ENCODE data around the gene MMP3.
"Not testable (repeated sequence)": the region's sequence is repeated elsewhere in the genome, so short reads cannot be mapped to it uniquely, and the experiment has no call there.

The MMP3 gene

GRCh38 chr11:102843489-102843888 lies at the start of gene MMP3:
Gene MMP3 (minus strand): TSS chr11:102843609. CDS start chr11:102843546, 63 bp downstream.
- peak; percentile 13 for DNase-seq (ENCODE audit: low read depth)

DNA sequence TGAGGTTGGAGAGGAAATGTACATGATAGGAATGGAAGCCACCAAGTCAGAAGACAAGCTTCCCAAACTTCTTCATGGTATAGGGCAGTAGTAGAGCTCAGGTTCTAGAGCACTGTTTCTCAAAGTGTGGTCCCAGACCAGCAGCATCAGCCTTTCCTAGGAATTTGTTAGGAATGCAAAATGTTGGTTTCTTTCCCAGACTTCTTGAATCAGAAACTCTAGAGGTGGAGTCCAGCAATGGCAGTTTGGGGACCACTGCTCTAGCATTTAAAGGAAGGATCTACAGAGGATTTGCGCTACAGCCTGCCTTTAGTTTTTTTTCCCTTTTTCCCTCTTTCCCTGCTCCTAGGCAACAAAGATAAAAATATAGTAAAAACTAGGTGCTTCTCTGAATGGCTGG lies 48.3 kb upstream of the MMP3 start:
- no peak for DNase-seq (ENCODE audit: low read depth)

- DNase-seq (ENCODE audit: low read depth) = peak; percentile 74
These were observed 43.6 kb upstream of the MMP3 start for GRCh38 chr11:102886999-102887398.

- no peak for DNase-seq (ENCODE audit: low read depth)
These were observed 39.7 kb upstream of the MMP3 start for GRCh38 chr11:102883141-102883540.

DNA sequence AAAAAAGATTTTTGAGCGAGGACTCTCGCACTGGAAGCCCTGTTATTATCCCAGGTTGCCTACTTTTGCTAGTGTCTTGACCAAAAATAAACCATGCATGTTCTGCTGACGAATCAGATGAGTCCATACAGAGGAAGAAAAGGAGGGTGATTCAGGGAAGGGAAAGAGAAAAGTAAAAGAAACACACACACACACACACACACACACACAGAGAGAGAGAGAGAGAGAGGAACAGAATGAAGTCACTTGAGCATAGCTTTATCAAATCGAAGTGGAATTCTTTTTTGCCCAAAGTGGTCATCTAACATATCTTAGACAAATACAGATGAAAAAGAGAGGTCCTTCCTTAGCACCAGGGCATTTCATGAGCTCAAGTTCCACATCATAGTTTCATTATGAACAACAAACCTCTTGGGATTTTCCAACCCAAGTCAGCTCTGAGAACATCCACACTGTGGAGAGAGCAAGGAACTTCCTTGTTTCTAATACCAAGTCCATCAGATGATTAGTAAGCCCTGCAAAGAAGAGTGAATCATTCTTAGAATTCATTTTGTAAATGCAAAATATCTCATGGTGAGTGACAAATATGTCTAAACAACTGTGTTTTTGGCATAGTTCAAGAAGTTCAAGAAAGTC lies 39.1 kb upstream of the MMP3 start:
- DNase-seq (ENCODE audit: low read depth) = peak; percentile 92

GRCh38 chr11:102879801-102880200 lies 36.4 kb upstream of the MMP3 start:
- DNase-seq (ENCODE audit: low read depth) = no peak

DNA sequence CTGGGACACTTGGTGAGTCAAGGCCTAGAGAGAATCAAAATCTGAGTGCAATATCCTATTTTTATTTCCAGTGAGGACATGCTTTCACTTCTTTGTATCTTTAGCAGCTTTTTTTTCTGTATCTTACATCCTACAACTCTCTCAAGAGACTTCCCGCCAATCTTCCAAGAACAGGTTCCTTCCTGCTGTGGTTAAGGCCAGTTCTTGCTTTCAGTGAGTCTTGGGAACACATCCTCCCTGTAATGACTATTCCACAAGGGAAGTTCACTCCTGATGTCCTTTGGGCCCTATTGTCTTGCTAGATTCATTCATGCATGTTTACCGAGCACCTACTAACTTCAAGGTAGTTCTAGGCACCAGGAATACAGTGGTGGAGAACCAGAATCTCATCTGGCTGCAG lies 35.2 kb upstream of the MMP3 start:
- no peak for DNase-seq (ENCODE audit: low read depth)

- no peak for DNase-seq (ENCODE audit: low read depth)
These were observed 31.4 kb upstream of the MMP3 start, which contains the start of gene MMP12 for GRCh38 chr11:102874852-102875251. Gene MMP12 (minus strand): TSS chr11:102874982. CDS start chr11:102874937, 45 bp downstream.

- DNase-seq (ENCODE audit: low read depth) = not testable (repeated sequence)
These were observed 26.1 kb upstream of the MMP3 start for GRCh38 chr11:102869354-102869964.

GRCh38 chr11:102868339-102868738 lies 24.9 kb upstream of the MMP3 start:
- DNase-seq (ENCODE audit: low read depth) = no peak

DNA sequence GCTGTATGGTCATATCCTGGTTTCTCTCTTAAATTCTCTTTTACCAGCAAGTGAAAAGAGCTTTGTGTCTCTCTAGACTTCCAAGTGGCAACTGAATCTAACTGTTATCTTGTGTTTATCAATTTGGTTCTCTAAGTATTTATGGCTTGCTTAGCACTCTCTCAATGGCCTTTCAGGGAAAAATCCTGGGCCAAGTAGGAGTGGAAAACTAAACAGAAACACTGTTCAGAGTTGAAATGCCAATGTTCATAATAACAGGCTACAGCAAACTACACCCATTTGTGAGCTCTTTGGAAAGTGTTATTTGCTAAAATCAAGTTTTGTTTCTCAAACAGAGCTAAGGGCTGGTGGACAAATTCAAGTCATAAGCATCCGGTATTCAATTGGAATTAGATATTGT lies 21.3 kb upstream of the MMP3 start:
- DNase-seq (ENCODE audit: low read depth) = no peak

- DNase-seq (ENCODE audit: low read depth) = no peak
These were observed 10.5 kb upstream of the MMP3 start for GRCh38 chr11:102853956-102854355.

- no peak for DNase-seq (ENCODE audit: low read depth)
These were observed 9.6 kb upstream of the MMP3 start for GRCh38 chr11:102853055-102853454.

DNA sequence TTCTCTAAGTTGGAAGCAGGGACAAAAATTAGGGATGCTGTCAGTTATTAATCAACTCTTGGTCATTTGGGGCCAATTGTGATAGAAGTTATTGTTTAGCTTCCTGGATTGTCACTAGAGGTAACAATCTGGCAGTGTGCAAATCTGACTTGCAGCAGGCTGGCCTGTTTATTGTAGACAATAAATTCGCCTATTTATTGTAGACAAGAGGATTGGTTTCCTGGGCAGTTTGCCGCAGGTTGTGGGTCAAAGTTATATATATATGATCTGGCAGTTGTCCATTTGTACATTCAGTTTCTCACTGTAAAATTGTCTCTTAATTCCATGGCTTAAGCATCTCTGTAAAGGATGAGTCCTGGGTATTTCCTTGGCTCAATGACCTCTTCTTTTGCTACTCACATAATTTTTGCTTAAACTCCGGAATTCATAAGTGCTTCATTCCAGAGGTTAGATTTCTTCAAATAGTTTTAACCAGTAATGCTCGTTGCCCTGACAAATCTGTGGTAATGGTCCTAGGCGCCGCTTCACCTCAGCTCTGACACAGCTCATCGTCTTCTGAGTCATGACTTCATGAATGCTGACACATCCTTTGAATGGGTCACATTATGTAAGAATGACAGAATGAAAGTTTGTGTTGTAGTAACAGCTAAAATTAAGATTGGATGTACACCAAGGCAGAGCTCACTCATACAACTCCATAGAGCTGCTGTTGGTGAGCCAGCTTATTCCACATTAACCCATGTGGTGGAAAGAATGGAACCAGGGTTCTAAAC lies 7.8 kb upstream of the MMP3 start:
- DNase-seq (ENCODE audit: low read depth) = peak; percentile 93

GRCh38 chr11:102849311-102849710 lies 5.9 kb upstream of the MMP3 start:
- DNase-seq (ENCODE audit: low read depth) = peak; percentile 67

GRCh38 chr11:102846292-102846691 lies 2.9 kb upstream of the MMP3 start:
- no peak for DNase-seq (ENCODE audit: low read depth)

GRCh38 chr11:102842930-102843329 lies 479 bp downstream of the MMP3 start:
- no peak for DNase-seq (ENCODE audit: low read depth)

DNA sequence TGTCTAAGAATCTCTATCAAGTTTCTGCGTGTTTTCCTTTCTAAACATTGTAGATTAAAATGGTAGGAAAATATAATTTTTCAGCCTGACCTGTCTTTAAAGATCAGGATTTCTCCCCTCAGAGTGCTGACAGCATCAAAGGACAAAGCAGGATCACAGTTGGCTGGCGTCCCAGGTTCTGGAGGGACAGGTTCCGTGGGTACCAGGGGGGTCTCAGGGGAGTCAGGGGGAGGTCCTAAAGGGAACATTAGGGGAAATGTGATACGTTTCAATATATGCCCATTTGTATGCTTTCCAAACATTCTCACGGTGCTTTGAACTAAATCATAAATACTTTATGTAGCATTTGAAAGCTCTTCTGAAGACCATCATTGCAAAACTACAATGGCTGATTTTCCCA lies 3.4 kb downstream of the MMP3 start:
- no peak for DNase-seq (ENCODE audit: low read depth)

DNA sequence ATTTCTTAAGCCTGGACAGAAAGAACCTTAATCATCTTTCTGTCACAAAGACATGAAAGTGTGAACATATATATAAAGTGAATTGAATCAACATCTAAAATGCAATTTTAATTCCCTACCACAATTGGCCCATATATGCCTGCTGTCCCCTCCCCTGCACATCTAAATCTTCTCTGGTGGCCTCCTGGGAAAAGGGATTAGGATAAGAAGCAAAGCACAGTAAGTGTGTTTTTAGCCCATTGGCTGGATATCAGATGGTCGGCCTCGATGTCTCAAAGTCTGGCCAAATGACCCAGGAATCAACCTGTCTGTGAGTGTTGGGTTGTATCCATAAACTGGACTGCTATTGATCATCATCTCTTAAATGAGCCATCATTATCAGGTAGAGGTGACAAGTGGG lies 5.8 kb downstream of the MMP3 start:
- no peak for DNase-seq (ENCODE audit: low read depth)

DNA sequence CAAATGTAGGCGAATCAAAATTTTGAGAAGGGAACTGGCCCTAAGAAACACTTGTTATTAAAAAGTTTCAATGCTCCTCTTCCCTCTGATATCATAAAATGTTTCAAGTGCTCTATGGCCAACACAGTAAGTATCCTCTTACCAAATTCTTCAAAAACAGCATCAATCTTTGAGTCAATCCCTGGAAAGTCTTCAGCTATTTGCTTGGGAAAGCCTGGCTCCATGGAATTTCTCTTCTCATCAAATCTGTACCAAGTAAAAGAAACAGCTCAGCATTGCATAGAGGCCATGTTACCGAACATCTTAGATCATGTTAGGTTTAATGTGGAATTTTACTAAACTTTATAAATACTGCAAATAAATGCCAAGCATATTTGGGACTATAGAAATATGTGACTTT lies 6.3 kb downstream of the MMP3 start:
- DNase-seq (ENCODE audit: low read depth) = no peak

- DNase-seq (ENCODE audit: low read depth) = peak; percentile 25
These were observed 7.0 kb downstream of the MMP3 start for GRCh38 chr11:102836290-102836875.

- DNase-seq (ENCODE audit: low read depth) = no peak
These were observed 9.7 kb downstream of the MMP3 start for GRCh38 chr11:102833731-102834130.

DNA sequence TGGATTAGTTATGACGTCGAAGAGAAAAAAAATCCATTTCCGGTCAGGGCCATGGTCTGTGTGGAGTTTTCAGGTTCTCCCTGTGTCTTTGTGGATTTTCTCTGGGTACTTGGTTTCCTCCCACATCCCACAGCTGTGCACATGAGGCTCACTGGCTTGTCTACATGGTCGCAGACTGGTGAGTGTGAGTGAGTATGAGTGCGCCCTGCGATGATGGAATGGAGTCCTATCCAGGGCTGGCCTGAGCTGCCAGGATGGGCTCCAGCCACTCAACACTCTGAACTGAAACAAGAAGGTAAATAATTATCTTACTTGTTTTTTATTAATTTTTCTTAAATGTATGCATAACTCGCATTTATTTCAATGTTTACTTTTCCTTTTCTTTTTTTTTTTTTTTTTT lies 10.8 kb downstream of the MMP3 start:
- DNase-seq (ENCODE audit: low read depth) = no peak

Data from stromal cell of bone marrow (primary cell).